ENCODE results near the gene GINM1.

DNA sequence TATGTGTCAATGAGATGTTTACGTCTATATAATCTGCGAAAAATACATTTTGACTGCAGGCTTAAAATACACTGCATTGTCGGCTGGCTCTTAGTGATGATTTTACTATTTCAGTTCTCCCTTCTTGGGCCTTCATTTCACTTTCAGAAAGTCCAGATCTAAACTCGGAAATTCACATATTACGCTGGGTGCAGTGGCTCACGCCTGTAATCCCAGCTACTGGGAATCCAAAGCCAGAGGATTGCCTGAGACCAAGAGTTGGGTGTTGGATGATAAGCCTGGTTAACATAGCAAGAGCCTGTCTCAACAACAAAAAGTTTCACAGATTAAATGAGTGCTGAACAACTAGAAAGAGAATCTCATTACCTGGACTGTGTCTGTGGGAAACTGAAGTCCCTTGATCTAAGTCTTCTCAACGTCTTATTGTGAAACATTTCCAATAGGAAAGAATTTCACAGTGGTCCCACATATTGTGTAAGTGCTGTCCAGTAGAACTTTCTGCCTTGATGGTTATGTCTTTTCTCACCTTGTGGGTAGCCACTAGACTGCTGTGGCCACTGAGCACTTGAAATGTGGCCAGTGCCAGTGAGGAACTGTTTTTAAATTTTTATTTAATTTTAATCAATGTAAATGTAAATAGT, 1.9 kb downstream of the GINM1 start:
- TF ChIP-seq POLR2A (IDR thresholded peaks at IDR 0.05; ENCODE audit: low read depth): no peak
- no peak for TF ChIP-seq EP300 (IDR thresholded peaks at IDR 0.05)
- TF ChIP-seq, protein P1, sequence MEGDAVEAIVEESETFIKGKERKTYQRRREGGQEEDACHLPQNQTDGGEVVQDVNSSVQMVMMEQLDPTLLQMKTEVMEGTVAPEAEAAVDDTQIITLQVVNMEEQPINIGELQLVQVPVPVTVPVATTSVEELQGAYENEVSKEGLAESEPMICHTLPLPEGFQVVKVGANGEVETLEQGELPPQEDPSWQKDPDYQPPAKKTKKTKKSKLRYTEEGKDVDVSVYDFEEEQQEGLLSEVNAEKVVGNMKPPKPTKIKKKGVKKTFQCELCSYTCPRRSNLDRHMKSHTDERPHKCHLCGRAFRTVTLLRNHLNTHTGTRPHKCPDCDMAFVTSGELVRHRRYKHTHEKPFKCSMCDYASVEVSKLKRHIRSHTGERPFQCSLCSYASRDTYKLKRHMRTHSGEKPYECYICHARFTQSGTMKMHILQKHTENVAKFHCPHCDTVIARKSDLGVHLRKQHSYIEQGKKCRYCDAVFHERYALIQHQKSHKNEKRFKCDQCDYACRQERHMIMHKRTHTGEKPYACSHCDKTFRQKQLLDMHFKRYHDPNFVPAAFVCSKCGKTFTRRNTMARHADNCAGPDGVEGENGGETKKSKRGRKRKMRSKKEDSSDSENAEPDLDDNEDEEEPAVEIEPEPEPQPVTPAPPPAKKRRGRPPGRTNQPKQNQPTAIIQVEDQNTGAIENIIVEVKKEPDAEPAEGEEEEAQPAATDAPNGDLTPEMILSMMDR (IDR thresholded peaks at IDR 0.05): no peak
- TF ChIP-seq POLR2AphosphoS5 (IDR thresholded peaks at IDR 0.05): no peak
